ENCODE measurements around the gene COL12A1.

Gene COL12A1

DNA sequence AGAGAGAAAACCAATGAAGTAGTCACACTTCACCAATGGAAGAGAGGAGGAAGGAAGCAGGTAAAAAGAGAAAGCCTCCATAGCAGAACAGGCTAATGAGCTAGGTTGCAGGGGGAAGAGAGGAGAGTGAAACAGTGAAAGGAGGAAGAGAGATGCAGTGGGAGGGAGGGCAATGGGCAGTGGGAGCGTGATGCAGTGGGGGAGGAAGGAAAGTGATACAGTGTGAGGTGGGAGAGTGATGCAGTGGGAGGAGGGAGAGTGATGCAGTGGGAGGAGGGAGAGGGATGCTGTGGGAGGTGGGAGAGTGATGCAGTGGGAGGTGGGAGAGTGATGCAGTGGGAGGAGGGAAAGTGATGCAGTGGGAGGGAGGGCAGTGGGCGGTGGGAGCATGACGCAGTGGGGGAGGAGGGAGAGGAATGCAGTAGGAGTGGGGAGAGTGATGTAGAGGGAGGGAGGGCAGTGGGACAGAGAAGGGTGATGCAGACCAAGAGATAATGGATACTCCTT lies 29.7 kb downstream of the COL12A1 start:
- no peak for ATAC-seq

DNA sequence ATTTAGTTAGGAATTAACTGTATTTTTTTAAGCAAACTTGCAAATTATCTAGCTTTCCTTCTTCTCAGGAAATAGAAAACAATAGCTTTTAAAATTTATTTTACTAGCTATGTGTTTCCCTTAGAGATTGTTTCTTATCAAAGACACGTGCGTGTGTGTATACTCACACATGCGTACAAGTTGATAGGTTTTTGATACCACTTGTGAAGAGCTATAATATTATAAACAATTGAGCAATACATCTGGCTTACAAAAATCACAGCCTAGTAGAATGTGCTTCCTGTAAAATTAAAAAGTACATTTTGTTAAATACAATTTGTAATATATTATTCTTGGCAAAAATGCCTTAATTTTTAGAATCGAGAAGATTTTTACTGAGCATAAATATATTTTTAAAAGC lies 33.9 kb downstream of the COL12A1 start:
- DNase-seq: no peak

More for the DNA sequence above, 29.7 kb downstream of the COL12A1 start:
- DNase-seq: no peak

DNA sequence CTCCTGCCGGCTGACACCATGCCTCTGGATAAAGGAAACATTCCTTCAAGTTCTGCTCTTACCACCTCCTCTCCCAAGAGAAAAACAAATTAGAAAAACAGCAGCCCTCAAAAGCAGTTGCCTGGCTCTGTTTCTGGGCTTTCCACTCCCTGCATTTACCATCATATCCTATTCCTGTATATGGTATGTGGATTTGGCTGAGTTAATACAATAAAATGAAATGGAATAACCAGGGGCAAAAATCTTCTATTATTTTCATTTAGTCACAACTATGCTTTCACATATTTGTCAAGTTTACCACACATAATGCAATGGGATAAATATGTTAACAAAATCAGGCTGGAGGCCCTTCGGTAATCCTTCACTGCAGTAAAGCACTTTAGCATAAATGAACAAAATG lies 34.3 kb downstream of the COL12A1 start:
- ATAC-seq (no peak), DNase-seq (no peak)

More for the DNA sequence above, 33.9 kb downstream of the COL12A1 start:
- no peak for ATAC-seq

DNA sequence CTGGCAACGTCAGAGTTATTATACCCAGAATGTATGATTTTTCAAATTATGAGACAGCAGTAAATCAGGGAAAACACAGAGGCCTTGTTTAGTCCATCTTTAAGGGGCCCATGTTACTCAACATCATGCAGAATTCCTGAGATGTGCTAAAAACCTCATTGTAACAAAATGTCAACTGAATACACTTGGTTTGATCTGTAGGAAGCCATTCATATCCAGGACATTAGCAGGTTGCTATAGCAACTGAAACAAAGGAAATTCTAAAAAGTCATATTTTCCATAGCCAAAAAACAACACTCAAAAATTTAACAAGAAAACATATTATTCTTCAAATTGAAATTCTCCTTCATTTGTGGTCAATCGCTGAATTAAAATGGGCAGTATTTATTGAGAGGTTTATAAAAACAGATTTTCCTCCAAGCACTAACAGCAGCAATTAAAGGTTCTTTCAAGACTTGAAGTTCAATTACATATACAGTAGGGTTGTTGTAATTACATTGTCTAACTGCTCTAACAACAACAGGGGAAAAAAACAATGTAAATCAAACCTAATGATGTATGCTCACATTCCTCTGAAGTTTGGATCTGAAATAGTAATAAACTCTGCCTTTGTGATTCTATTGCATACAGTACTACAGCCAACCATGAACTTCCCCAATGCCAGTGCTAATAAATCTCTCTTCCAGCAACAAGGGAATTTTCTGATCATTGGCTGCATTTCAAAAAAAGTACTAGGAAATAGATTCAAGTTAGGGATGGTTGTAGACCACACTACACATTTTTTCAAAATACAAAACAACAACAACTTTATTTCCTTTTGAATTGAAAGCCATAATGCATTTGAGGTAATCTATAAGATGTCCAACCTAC lies 34.9 kb downstream of the COL12A1 start:
- DNase-seq: no peak
- no peak for ATAC-seq

DNA sequence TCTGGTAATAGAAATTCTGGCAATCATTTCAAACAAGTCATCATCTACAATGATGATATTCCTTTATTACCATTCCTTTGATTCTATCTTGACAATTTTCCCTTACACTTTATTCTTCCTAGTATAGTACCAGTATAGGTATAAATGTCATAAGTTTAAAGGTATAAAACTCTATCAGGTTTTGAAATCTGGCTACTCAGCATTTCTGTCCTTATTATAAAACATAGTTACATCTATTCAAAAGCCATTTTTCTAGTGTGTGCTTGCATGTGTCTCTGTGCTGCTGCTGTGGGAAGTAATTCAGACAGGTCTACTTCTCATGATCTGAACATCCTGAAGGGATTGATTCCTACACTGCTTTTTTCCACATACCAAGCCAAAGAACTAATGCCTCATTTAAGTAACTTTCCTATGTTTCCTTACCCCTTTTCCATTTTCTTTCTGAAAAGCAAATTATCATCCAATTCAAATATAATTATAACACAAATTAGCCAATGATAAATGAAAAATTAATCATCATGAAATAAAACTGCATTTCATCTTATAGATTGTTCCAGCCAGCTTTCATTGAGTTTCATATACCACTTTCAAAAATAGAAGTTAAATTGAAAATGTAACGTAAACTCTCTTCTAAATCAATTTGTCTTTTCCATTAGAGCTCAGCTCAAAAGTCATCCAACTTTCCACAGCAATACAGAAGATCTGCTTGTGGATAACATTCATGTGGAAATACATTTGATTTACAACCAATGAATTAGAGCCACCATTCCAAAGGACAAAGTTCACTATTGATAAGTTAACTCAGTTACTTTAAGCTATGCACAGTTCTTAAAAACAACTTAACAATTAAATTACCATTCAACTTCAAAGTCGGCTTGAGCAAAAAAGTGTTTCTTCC lies 35.9 kb downstream of the COL12A1 start:
- ATAC-seq: no peak
- DNase-seq: no peak

DNA sequence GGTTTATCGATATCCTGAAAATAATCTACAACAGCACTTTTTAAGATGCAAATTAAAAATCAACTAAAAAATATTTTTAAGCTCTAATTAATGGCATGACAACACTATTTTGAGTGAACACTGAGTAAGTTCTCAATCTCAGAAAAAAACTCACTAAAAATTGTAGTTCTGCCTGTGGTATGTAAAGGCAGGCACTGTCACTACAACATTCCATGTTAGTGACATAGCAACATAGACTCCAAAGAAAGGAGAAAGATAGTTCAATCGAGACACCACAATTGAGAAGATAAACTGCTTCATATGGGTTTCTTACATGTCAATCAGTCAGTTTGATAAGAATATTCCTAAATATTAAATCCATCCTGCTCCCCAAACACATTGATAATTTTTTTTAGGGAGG lies 38.0 kb downstream of the COL12A1 start:
- ATAC-seq (no peak), DNase-seq (no peak)

DNA sequence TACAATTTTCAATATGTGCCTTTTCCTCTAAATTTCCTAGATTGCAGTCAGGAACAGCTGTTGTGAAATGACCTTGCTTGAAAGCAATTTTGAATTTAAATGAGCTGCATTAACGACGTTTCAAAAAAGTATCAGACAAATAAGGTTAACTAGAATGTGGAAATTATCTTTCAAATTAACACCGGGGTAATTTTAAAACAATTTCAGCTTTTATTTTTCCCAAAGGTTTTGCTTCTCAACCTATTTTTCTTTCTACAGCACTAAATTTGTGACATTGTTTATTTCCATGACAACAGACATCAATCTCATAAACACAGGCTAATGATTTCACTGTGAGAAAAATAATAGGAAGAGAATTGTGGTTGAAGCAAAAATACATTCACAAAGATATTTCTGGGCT lies 38.5 kb downstream of the COL12A1 start:
- no peak for DNase-seq
- no peak for ATAC-seq

DNA sequence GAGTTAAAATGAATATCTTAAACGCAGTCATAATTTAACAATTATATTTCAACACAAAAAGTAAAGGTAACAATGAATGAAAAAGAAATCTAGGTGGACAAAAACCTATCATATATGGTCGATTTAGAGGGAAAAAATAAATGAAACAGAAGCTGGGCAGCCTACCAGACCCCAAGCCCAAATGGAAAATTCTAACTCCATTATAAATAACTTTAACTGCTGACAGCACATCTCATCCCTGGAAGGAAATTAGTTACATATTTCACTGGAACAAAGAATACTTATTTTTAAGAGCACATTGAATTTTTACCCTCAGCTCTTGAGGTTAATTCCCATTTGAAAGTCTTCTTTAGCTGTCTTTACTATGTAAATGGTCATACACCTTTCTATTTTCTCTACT lies 39.1 kb downstream of the COL12A1 start:
- ATAC-seq (no peak), DNase-seq (no peak)

DNA sequence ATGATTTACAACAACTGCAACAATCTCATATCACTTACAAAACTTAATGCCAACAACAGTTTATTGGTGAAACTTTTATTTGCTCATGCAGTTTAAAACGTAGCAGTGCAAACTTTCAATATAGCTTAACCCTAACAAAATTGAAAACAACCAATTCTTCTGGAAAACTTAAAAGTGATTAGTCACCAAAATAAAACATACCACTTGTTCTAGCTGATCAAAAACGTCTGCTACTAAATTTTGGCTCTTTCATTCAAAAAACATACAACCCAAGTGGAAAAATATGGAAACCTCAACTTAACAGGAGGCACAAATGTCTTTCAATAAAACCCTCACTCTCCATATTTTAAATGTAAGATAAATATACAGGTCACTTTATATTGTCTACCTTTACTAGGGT lies 39.6 kb downstream of the COL12A1 start:
- ATAC-seq: no peak
- DNase-seq: no peak

DNA sequence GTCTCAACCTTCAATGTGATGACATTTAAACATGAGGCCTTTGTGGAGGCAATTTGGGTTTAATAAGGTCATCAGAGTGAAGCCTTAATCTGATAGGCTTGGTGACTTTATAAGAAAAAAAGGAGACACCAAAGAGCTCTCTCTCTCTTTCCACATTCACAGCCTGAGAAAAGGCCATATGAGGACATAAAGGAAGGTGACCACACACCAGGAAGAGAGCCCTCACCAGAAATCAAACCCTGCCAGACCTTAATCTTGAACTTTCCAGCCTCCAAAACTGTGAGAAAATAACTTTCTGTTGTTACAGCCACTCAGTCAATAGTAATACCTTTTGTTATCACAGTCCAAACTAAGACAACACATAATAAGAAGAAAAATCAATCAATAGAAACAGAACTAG lies 47.7 kb downstream of the COL12A1 start:
- DNase-seq (no peak), ATAC-seq (no peak)

DNA sequence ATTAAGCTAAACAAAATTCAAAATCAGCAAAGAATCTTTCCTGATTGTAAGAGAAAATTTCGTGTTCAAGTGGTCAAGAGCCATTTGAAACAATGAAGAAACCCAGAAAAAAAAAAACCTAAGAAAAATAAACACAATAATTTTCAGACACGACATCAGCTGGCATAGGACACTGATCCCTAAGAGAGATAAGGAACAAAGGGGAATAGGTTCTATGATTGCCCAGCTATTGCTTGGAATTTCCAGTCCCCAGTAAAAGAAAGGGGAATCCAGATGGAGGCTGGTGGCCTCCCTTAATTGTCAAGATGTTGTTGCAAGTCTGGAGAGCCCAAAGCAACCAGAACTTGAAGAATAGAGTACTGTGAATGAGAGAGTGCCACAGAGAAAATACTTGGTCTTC lies 48.5 kb downstream of the COL12A1 start:
- ATAC-seq (no peak), DNase-seq (no peak)

DNA sequence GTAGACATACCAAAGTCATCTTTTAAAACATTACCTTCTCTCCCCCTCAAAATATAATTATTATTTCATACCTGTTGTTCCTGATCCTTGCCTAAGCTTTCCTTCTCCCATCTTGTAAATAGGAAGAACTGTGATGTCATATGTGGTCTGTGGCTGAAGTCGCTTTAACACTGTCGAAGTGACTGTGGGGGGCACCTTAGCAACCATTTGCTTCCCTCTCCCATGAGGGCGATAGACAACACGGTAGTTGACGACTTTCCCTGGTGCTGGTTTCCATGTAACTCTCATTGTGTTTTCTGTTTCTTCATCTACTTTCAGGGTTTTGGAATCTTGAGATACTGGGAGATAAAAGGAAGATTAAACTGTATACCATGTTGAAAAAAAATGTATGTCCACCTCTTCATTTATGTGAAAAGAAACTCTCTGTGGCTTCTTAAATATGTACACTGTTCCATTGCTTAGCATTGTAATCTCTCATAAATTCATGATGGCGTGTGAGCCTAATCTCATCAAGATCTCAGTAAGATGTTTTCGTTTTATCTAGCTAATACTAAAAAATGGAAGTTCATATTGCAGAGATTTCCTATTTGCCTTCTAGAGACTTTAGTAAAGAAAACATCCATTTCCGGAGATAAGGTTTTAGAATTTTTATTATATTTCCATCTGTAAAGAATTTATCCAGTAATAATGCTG lies 49.5 kb downstream of the COL12A1 start:
- DNase-seq (no peak), ATAC-seq (no peak)

DNA sequence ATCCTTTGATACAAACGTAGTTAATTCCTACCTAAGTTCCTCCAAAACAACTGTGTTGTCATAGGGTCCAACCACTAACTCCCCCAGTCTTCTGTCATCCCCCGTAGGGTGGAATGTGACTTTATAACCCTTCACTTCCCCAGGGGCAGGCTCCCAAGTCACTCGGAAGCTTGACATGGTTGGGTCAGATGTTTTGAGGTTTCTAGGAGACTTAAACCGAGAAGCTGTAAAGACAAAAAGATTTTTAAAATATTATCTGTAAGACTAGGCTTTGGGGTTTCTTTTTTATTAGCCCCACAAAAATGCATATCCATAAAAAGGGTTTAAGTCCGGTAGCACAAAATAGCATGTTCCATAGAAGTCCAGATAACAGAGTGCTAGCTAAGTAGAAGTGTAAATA lies 50.2 kb downstream of the COL12A1 start:
- DNase-seq (no peak), ATAC-seq (no peak)

DNA sequence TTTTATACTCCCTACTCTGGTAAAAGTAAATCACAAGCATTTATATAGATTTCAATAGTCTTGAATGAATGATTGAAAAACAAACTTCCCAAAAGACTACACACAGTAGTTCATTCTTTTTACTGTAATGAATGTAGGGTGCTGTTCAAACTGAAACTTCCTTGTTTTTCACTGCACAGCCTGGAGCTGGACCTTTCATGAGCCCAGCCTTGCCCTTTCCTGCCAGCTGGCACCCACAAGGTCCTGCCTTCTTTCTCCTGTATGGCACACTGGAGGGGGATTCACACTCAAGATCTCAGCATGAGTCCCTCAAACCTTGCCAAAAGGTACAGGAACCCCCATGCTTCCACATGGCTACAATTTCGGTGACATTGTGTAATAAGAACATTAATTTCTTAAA lies 50.9 kb downstream of the COL12A1 start:
- ATAC-seq: no peak

DNA sequence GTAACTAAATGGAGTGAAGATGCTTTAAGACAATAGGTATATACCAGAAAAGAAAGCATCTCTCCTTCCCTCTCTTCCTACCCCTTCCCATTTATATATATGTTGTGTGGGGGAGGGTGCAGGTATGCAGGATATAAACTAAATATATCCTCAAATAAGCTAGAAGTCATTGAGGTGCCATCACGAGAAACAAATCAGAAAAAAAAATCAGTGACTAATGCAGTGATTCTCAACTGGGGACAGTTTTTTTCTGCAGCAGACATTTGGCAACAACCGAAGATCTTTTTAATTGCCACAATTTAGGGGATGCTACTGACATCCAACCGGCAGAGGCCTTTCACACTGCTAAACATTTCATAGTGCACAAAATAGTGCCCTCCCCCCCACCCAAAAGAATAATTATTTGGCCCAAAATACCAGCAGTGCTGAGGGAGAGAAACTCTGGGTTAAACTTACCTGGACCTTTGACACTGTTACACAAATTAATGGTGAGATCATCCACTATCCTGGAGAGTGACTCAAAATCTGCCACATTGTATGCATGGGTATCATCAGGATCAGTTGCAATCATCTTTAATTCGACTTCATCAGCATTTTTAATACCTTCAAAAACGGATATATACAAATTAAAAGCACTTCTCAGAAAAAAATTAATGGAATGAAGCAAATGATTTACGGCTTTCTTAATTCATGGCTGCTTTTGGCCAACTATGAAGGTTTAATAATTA lies 55.0 kb downstream of the COL12A1 start:
- DNase-seq (no peak), ATAC-seq (no peak)

More for the DNA sequence above, 50.9 kb downstream of the COL12A1 start:
- no peak for DNase-seq

DNA sequence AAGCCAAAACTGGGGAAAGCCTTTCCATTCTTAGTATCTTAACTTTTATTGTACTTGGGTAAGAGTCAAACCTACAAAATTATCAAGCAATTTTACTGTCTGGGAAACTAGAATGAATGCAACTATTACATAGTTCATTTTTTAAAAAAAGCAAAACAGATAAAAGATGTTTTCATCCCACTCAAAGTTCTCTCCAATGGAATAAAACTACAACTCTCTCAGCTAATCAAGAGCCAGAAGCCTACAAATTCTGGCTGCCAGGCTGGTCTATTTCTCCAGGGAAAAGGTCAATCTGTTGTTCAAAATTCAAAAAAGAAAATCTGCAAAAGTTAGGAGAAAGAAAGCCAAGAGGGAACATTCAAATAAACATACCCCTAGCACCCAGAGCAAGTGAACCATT lies 56.2 kb downstream of the COL12A1 start:
- ATAC-seq (no peak), DNase-seq (no peak)

DNA sequence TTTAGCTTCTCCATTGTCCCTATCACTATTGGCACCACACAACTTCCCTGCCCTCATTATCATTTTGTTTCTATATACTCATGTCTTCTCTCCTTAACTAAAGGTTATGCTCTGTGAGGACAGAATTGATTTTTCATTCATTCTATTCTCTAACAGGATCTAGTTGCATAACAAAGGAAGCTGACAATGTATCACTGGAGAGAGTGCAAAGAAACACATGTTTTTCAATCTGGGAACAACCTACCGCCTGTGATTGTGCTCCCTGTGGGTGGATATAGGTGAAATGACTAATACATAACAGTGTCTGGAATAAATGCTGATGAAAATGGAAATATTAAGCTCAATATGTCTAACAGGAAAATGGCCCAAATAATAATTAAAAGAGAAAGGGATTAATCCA lies 56.6 kb downstream of the COL12A1 start:
- no peak for ATAC-seq
- DNase-seq: no peak

DNA sequence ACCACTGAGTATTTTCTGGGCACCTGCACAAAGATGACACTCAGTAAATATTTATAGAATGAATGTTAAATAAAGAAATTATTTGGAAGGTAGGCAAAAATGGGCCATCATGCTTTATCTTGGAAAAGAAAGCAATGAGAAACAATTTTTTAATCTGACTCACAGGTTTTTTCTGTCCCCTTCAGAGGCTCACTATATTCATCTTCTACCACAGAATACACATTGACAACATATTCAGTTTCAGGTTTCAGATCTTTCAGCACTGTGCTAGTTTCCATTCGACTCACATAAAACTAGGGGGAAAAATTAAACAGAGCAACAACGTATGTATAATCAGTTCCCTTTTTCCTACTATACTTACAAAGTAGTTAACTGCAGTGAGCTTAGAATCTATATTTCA lies 58.3 kb downstream of the COL12A1 start:
- peak; percentile 78 for ATAC-seq

DNA sequence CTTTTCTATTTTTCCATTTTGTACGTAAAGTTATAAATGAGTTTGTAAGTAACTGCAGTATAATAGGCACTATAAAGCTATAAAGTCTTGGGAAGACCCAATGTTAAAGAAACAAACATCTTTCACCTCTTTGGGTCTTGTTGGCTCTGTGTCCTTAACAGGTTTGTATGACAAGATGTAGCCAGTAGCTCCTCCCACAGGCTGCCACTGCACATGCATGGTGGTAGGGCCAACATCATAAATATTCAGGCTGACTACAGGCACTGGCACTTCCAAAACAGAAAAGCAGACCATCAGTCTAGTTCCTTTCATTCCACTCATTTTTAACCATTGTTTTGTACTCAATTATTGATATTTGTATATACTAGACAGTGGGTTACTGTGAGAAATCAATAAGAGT lies 59.9 kb downstream of the COL12A1 start:
- no peak for DNase-seq
- ATAC-seq: no peak

More for the DNA sequence above, 58.3 kb downstream of the COL12A1 start:
- no peak for DNase-seq

DNA sequence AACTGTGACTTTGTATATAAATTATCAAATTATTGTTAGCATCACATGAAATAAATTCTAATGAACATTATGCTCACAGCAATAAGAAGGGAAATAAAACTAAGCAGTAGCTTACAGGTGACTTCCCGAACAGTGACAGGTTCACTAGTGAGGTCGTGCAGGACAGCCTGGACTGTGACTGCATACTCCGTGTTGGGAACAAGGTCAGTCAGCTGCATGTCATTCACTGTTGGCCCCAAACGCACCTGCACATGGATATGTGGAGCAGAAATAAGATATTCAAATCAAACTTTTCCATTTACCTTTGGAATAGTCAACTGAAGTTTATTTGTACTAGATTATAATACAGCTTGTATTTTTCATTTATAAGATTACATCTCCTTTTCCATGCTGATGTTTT lies 60.6 kb downstream of the COL12A1 start:
- no peak for DNase-seq
- ATAC-seq: no peak

DNA sequence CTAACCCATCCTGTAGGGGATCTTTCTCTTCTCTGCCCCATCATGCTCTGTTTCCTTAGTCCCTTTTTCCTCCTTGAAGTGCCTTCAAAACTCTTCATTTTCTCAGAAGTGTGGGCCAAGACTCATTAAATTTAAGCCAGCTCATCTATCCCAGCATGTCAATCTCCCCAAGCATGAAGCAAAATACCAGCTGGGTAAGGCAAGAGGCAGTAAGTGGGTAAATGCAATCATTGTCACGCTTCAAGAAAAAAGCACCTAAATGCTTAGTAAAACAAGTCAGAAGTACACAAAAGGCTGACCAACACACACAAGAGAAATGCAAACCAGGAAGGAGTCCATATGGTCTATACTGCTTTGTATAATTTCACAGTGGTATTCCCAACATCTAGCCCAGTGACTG lies 61.5 kb downstream of the COL12A1 start:
- no peak for DNase-seq
- ATAC-seq: no peak

DNA sequence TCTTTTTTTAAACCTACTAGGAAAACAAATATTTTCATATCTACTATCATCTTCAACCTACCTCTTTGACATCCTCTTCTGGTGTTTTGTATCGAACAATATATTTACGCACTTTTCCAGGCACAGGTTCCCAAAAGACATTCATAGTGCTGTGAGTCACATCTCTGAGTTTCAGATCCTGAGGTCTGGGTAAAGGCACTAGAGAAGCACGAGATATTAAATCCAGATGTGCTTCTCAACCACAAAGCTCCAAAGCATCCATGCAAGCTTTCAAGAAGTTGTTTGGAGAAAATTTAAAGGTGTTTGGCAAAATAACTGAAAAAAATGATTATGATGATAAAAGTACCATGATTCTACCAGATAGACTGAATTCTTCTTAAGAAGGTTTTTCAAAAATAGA lies 62.7 kb downstream of the COL12A1 start:
- ATAC-seq (no peak), DNase-seq (no peak)

All from stimulated activated naive CD8-positive, alpha-beta T cell treated with anti-CD3 and anti-CD28 coated beads, Interleukin-15, Interleukin-2, amounts not matched to agents 100 U/mL and 50 U/mL, for 24 hours (primary cell).